GM21360 (cell line): ENCODE data around the gene TRMT11.
"Not testable (repeated sequence)": the region's sequence is repeated elsewhere in the genome, so short reads cannot be mapped to it uniquely, and the experiment has no call there.

Experiments used
- ATAC-seq: cut with Tn5 transposase; IDR thresholded peaks from one replicate; pipeline ENCODE4 v1.9.1; 2021; ENCODE audit warnings: mild to moderate bottlenecking, moderate library complexity; ENCODE audit not compliant: unreplicated experiment

Gene TRMT11

DNA sequence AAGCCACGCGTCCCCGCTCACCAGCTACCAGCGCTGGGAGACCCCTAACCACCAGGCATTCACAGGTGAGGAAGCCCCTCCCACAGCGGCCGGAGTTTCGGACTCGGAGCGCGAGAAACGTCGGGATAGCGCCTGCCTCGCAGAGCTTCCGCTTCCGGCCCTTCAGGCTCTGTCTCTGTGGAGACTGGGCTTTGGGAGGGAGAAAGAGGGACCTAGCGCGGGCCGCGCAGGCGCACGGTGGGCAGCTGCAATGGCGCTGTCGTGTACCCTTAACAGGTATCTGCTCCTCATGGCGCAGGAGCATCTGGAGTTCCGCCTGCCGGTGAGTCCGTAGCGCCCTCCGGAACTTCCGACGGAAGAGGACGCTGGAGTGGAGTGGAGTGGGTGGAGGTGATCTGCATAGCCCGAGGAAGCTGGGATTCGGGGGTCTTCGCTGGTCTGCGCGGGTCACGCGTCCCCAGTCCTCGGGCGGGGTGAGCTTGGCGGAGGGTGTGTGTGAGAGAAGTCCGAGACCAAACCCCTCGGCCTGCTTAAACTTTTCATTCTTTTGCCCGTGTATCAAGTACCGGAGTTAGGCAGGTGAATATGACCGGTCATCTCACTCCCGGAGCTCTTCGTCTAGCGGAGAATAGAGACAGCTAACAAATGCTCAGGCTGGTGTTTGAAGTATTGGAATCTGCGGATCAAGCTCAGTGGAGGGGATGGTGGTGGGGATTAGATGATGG is at the start of gene TRMT11:
TRMT11 (plus strand) TSS at position 240 of the 725 bp plus-strand sequence; CDS start at position 251, 11 bp downstream.
- ATAC-seq = peak; percentile 96

DNA sequence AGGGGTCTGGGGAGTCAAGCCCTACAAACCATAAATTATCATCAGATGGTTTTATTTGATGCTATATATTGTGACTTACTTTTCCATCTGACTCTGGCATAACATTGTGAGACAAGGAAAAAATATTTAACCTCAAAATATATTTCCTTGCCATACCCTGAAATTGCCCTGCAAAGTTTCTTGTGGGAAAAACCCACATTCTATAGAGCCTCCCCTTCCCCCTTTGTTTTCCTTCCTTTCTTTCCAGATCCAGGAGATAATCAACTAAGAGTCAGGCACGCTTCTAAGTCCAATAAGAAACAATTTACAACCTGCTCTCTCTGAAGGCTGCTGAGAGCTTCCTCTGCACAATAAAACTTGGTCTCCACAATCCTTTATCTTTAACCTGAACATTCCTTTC is 47.3 kb upstream of the TRMT11 start:
- no peak for ATAC-seq

DNA sequence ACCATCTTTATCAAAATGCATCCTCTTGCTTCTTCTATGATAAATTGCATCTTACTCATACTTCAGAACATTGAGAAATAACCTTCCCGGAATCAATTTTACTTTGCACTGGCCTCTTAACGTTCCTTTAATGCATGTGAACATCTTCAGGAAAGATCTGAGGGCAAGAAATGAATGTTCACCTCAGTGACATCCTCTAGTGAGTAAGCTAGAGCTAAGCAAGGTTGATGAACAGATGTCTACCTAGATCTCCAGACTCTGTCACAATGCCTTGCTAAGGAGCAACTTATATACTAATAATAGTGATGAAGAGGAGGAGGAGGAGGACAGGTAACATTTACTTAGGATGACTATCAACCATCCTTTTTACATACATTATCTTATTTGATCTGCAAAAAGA is 46.5 kb upstream of the TRMT11 start:
- ATAC-seq = no peak

DNA sequence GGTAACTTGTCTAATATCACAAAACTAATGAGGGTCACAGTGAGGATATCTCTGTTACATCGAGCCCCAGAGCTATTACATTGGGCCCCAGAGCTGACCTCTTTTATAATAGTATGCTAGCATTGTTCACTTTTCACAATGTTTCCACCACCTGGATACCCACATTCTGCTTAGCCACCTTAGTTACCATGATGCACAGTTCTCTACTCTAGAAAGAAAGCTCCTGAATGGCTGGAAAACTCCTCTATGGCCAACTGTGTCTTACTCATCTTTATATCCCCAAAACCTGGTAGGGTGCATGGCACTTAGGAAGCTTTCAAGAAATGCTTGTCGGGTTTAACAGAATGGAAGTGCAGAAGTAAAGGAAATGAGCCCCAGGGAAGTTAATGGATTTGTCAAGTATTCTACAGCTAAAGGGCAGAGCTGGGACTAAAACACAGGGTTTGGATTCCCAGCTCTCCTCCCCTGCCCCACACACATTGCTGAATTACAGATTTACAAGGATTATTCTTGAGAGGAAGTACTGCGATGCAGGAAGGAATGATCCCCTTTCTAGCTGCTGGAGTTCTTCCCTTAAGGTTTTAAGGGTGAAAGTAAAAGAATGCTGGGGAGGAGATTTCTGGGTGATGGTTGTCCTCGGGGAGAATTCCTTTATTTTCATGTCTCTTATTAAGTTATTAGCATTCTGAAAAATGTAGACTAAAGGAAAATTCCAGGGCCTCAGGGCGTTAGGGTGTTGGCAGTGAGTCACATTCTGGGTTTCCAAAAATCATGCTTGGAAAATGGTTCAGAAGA is 45.9 kb upstream of the TRMT11 start:
- ATAC-seq = no peak

DNA sequence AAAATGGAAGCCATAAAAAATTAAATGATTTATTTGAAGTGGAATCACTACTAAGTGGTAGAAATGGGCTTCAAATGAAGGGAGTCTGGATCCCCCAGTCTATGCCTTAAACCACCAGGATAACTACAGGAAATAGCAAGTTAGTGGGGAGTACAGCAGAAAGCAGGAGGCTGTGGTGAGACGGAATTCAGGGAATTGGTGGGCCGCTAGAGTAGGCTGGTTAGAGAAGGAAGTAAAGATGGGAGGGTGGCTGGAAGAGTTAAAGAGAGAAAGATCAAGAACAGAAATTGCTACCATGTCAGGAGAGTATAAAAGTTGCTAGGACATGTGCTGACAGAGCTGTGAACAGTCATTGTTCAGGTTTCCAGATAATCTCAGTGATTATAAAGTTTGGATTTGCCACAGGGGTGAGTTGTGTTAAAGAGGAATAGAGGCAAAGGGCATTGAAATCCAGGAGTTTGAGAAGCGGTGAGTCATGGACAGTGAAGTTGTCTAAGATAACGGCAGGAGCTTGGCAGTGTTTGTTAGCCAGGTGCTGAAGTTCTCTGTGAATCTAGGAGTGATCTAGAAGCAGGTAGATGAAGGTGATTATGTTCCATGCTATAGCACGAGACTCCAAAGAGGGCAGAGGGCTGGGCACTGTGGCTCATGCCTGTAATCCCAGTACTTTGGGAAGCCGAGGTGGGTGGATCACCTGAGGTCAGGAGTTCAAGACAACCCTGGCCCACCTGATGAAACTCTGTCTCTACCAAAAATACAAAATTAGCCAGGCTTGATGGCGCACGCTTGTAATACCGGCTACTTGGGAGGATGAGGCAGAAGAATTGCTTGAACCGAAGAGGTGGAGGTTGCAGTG is 43.4 kb upstream of the TRMT11 start:
- no peak for ATAC-seq

DNA sequence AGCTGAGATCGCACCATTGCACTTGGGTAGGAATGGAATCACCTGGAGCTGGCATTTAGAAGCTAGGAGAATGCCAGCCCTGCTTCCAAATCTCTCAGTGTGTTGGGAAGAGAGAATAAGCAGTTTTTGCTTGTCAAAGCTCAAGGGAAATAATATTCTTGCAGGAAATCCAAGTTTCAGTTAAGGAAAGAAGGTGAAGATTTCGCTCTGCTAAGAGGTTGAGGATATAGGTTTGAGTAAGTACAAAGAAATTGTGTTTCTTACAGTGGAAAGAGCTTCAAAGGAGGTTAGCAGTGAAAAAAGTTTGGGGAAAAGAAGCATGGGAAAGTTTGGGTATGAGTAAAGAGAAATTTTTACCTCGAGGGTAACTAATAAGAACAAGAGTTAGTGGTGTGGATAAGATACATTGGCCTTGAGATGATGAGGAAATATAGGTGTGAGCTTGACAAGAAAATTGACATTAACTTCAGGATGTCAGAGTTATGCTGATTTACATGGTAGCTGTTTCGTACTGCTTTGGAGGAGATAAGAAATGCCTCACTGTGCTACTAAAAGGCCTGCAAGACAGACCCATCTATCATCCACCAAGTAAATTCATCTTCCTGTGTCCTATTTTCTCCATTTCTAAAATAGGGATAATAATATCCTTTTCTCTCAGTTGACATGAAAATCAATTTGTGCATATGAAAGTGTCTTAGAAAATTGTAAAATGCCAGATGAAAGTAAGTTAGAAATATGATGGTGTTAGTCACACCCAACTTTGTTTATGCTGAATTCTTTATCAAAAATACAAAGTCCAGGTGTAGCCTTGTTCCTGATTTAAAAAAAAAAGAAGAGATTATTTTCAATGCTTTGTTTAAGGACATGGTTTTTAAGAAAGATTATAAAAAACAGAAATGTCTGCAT is 42.6 kb upstream of the TRMT11 start:
- ATAC-seq = no peak

DNA sequence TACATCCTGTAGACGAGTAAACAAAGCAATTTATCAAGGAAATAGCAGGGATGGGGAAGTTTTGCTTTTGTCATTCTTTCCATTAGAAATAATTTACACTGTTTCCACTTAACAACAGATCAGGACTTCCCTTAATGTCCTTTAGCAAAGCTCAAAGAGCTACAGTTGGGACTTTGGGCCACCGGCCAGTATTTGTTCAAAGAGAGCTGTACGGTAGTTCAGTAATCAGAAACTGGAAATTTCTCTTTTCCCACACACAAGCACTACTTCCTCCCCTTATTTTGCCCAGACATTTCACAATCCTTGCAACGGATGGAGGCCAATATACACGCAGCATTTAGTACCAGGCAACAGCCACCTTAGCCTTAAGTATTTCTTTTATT is 41.9 kb upstream of the TRMT11 start:
- no peak for ATAC-seq

DNA sequence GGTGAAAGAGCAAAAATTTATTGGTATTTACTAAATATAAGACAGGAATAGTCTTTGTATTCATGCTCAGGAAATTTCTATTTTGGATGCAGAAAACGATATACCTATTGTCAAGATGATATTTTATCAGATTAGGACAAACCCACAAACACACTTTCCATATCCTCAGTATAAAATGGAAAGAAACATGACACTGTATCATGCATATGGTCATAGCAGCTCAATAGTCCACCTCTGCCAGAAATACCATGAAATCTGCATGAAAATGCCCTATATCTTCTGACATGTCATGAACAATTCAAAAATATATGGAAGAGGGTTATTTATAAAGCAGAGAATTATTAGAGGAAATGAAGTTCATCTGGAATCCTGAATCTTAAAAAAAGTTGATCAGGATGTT is 41.4 kb upstream of the TRMT11 start:
- no peak for ATAC-seq

DNA sequence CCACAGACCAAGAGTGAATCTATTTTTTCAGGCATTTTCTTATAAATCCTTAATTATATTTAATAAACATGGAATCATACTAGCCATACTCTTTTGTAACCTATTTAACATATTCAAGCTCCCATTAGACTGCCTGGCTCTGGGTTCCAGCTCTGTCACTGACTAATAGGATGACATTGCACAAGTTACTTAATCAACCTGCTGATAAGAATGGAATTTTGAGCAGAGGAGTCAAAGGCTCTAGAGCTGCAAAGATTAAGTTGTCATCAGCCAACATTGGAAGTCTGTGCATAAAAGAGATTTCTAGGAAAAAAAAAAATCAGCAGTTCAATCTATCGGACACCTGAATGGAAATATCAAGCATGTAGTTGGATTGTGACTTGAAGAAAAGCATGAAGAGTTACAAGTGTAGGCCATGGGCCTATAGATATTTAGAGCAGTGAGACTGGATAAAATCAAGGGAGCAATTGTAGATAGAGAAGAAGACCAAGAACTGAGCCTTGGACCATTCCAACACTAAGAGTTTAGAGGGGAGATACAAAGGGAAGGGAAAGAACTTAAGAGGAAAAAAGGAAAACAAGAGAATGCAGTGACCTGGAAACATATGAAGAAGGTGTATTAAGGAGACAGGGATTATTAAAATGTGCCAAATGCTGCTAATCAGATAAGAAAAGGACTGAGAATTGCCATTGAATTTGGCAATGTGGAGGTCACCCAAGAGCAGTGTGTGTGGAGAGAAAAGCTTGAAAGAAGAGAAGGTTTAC is 40.8 kb upstream of the TRMT11 start:
- no peak for ATAC-seq

DNA sequence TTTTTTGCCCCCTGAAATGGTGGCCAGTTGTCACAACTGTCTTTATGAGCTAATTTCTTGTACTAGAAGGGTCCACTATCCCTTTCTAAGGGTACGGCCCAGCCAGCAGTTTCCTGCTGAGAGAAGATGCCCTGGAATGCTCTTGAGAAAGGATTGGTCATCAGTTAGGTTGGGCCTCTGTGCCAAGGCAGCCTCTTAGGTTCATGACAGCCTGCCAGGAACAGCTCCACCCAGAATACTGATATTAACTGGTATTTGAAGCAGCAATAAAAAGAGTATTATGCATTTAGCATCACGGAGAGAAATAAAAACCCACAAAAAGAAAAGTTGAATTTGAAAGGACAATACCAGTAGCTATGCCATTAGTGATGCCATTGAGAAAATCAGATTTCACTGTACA is 38.7 kb upstream of the TRMT11 start:
- no peak for ATAC-seq

DNA sequence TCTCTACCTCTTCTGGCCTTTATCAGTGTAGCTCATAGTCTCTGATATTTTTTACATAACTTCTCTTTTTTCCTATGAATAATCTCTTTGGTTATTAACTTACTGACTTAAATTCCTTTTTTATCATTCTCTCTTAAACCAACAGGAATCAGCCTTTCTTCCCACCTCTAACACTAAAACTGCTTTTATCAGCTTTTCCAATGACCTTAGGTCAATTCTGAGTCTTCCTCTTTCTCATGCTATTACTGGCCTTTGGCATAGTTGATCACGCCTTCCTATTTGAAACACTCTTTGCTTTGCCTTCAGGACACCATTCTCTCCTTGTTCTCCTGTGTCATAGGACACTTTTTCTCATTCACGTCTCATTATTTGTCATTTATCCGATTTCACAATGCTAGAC is 37.9 kb upstream of the TRMT11 start:
- no peak for ATAC-seq

DNA sequence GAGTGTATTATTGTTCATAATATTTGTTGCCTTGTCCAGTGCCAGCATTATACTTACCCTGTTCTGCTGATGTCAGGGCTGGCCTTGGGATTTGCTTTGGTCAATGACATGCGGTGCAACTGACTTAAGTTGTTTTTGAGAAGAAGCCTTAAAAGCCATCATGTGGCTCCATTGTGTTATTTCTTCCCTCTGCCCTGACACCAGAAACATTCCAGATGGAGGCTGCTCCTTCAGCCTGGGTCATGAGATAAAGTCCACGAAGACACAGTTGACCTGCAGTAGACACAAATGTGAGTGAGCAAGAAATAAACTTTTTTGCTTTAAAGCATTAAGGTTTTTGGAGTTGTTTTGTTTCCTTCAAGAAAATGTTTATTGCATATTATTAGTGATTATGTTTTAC is 37.3 kb upstream of the TRMT11 start:
- ATAC-seq = no peak

DNA sequence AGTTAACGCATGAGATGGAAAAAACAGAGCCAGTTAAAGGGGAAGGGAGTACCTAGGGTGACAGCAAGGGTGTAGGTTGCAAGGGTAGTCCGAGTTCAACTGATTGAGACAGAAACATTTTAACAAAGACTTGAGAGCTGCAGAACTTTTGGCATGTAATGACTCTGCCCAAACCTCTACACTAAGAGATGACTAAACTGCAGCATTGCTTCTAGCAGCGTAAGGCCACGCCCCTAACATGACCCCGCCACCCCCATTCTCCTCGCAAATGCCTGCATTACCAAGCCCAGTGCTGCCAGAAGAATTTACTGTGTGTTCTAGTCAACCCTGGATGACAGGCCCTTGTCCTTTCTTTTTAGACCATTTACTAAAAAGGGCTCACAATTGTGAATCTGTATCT is 36.0 kb upstream of the TRMT11 start:
- no peak for ATAC-seq

DNA sequence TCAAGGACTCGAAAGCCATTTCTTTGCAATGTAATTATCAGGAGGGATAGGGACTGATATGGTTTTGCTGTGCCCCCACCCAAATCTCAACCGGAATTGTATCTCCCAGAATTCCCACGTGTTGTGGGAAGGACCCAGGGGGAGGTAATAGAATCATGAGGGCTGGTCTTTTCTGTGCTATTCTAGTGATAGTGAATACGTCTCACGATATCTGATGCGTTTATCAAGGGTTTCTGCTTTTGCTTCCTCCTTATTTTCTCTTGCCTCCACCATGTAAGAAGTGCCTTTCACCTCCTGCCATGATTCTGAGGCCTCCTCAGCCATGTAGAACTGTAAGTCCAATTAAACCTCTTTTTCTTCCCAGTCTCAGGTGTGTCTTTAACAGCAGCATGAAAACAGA is 35.6 kb upstream of the TRMT11 start:
- not testable (repeated sequence) for ATAC-seq

DNA sequence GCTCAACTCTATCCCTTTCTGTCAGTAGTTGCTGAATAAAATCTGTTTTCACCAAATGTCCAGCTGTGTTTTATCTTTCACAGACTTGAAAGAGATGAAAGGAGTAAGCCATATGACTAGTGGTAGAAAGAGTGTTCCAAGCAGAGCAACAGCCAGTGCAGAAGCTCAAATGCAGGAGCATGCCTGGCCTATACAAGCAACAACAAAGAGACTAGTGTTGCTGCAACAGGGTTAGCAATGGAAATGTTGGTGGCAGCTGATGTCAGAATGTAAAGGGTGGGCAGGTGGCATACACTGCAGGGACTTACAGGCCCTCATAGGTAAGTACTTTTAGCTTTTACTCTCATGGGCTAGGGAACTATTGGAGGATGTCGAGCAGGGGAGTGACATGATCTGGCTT is 35.0 kb upstream of the TRMT11 start:
- no peak for ATAC-seq

DNA sequence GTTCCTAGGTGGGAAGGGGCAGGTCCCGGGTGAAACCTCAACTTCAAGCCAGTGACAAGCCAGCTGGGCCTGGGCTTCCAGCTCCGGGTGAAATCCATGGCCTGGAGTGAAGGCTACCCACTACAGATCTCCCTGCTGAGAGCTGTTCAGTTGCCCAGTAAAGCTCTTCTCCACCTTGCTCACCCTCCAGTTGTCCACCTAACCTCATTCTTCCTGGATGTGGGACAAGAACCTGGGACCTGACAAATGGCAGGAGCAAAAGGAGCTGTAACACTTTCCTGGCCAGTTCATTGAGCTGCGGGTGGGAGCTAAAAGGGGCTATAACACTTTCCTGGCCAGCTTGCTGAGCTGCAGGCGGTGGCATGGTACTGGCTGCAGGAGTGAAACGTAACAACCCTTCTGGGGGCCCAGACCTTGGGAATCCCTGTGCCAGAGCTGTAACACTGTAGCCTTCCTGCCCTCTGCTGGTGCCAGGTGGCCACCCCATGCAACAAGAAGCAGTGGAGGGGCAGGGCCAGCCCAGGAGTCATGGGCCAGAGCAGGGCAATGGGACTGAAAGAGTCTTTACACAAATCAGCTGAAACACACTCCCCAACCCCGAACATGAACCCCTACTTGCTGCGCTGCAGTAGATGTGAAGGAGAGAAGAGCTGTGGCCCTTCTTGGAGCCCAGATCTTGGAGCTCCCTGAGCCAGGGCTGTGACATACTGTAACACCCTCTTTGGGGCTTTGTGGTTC is 33.4 kb upstream of the TRMT11 start:
- ATAC-seq = no peak

DNA sequence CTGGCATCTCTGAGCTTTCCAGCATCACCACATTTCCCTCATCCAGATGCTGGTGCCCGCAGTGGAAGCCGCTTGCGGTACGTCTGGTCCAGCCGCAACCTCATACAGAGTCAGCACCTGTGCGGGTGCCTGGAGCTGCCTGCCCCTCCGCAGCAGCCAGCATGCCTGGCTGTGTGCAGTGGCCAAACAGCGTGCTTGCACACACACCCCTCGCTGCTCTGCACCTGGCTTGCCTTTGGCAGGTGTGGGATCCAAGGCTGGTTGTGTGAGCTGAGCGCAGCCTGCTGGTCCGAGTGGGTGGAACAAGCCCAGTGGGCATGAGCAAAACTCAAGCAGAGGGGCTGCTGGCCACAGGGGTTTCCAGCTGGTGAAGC is 32.9 kb upstream of the TRMT11 start:
- no peak for ATAC-seq

DNA sequence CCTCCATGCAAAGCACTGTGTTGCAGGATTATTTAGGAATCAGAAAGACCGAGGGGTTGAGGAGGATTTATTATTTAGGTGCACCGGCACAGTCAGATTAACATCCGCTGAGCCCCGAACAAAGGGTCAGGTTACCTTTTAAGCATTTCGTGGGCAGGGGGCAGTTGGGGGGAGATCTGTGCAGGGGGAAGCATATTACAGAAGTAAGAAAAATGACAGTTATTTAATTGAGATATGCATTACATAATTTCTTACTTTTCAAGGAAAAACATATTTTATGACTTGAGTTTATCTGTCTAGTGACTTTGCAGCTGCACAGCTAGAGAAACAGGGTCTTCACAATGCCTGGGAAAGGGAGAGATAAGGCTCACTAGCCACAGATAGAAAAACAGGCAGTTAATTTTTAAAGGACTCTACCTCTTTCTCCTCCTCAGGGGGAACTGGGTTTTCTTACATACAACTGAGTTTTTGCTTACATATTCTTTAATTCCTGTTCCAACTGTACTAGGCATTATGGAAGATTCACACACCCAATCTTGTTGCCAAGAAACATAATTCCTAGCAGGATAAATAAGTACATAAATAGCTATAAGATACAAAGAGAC is 31.5 kb upstream of the TRMT11 start:
- ATAC-seq = no peak

DNA sequence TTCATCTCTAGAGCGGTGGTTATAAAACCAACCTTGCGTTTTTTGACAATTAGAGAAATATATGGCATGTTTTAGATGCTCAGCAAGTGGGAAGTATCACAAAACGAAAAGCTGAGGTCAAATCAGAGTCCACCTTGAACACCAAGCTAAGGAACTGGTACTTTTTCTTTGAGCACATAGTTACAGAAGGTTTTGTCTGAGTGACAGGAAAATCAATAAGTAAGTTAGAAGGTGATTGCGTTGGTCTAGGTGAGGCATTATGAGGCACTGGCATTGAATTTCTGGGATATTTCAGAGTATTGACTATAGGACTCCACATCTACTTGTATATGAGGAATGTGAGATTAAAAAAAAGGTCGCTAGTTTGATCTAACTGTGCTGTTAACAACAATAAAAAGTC is 30.4 kb upstream of the TRMT11 start:
- ATAC-seq = no peak
